Activated gamma-delta T cell treated with Interleukin-2 at 50 U/mL for 16 hours (primary cell): ENCODE results near the gene TMEM132E.

Experiments
- DNase-seq: peaks from one replicate; pipeline ENCODE4 v3.0.0-alpha.2; 2020

Gene TMEM132E

GRCh38 chr17:34667656-34668055, 88.3 kb downstream of the TMEM132E start:
- DNase-seq = no peak

GRCh38 chr17:34668206-34668605, 88.8 kb downstream of the TMEM132E start:
- no peak for DNase-seq

GRCh38 chr17:34669511-34669910, 90.1 kb downstream of the TMEM132E start:
- DNase-seq = no peak

GRCh38 chr17:34670618-34671017, 91.2 kb downstream of the TMEM132E start:
- no peak for DNase-seq

- no peak for DNase-seq
Observed at GRCh38 chr17:34671191-34671590, 91.8 kb downstream of the TMEM132E start.

GRCh38 chr17:34672176-34672785, 92.9 kb downstream of the TMEM132E start:
- no peak for DNase-seq

- no peak for DNase-seq
Observed at GRCh38 chr17:34673516-34673915, 94.1 kb downstream of the TMEM132E start.

- DNase-seq = no peak
Observed at GRCh38 chr17:34673995-34674890, 94.9 kb downstream of the TMEM132E start.

GRCh38 chr17:34675143-34675542, 95.8 kb downstream of the TMEM132E start:
- no peak for DNase-seq

GRCh38 chr17:34675605-34676004, 96.2 kb downstream of the TMEM132E start:
- no peak for DNase-seq

GRCh38 chr17:34680151-34680550, 100.8 kb downstream of the TMEM132E start:
- no peak for DNase-seq

- DNase-seq = no peak
Observed at GRCh38 chr17:34682305-34682704, 102.9 kb downstream of the TMEM132E start.

- no peak for DNase-seq
Observed at GRCh38 chr17:34683390-34683789, 104.0 kb downstream of the TMEM132E start.
